ENCODE data around the gene CYP2F1.

Gene CYP2F1

GRCh38 chr19:41154060-41154459, 39.8 kb downstream of the CYP2F1 start:
- TF ChIP-seq MAX (IDR thresholded peaks at IDR 0.05; ENCODE audit: low read depth, low read length) (no peak), POLR2A (IDR thresholded peaks at IDR 0.05; ENCODE audit: extremely low read depth, insufficient read length) (no peak), MYC (IDR thresholded peaks at IDR 0.05; ENCODE audit: low read depth, low read length) (no peak), CTCF (IDR thresholded peaks at IDR 0.05; ENCODE audit: low read depth, low read length) (no peak)
- no peak overlapping the region for H3K4me3 ChIP-seq (ENCODE audit: low read depth, low read length)
- DNase-seq (ENCODE audit: low read depth), result no peak

DNA sequence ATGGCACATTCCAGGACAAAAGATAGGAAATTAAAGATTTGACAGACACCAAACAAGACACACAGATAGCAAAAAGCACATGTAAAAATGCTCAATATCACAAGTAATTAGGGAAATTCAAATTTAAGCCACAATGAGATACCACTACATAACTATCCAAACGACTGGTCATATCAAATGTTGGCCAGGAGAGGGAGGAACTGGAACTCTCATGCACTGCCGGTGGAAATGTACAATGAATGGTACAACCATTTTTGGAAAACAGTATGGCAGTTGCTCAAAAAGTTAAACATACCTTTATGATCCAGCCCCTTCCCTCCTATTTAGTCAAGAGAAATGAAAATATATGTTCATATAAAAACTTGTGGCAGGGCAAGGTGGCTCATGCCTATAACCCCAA, 42.0 kb downstream of the CYP2F1 start:
- TF ChIP-seq MAX (IDR thresholded peaks at IDR 0.05; ENCODE audit: low read depth, low read length), result no peak
- TF ChIP-seq POLR2A (IDR thresholded peaks at IDR 0.05; ENCODE audit: extremely low read depth, insufficient read length), result no peak
- no peak for TF ChIP-seq CTCF (IDR thresholded peaks at IDR 0.05; ENCODE audit: low read depth, low read length)
- TF ChIP-seq MYC (IDR thresholded peaks at IDR 0.05; ENCODE audit: low read depth, low read length), result no peak
- no peak for DNase-seq (ENCODE audit: low read depth)
- H3K4me3 ChIP-seq (ENCODE audit: low read depth, low read length), result no peak overlapping the region

DNA sequence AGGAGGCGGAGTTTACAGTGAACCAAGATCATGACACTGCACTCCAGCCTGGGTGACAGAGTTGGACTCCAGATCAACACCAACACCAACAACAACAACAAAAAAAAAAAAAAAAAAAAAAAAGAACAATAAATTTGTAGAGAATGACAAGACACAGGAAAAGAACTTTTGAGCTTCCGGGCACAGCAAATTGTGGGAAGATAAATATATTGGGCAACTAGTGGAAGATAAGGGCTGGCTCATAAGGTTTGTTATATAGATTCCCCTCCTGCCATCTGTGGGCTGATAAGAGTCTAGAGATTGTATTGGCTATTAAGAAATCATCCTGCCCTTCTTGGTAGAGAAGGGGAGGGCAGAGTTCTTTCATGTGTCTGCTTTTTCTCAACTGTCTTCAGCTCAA, 45.6 kb downstream of the CYP2F1 start:
- TF ChIP-seq POLR2A (IDR thresholded peaks at IDR 0.05; ENCODE audit: extremely low read depth, insufficient read length), result no peak
- TF ChIP-seq MAX (IDR thresholded peaks at IDR 0.05; ENCODE audit: low read depth, low read length), result no peak
- no peak for TF ChIP-seq CTCF (IDR thresholded peaks at IDR 0.05; ENCODE audit: low read depth, low read length)
- TF ChIP-seq MYC (IDR thresholded peaks at IDR 0.05; ENCODE audit: low read depth, low read length), result no peak
- H3K4me3 ChIP-seq (ENCODE audit: low read depth, low read length), result no peak overlapping the region
- DNase-seq (ENCODE audit: low read depth), result no peak

GRCh38 chr19:41161903-41162302, 47.7 kb downstream of the CYP2F1 start:
- no peak for DNase-seq (ENCODE audit: low read depth)
- H3K4me3 ChIP-seq (ENCODE audit: low read depth, low read length), result no peak overlapping the region
- TF ChIP-seq POLR2A (IDR thresholded peaks at IDR 0.05; ENCODE audit: extremely low read depth, insufficient read length), result no peak
- TF ChIP-seq CTCF (IDR thresholded peaks at IDR 0.05; ENCODE audit: low read depth, low read length), result peak; percentile 5

GRCh38 chr19:41166944-41167804, 52.9 kb downstream of the CYP2F1 start:
- DNase-seq (ENCODE audit: low read depth), result no peak
- no peak overlapping the region for H3K4me3 ChIP-seq (ENCODE audit: low read depth, low read length)
- TF ChIP-seq MAX (IDR thresholded peaks at IDR 0.05; ENCODE audit: low read depth, low read length), result no peak
- no peak for TF ChIP-seq CTCF (IDR thresholded peaks at IDR 0.05; ENCODE audit: low read depth, low read length)
- no peak for TF ChIP-seq POLR2A (IDR thresholded peaks at IDR 0.05; ENCODE audit: extremely low read depth, insufficient read length)
- TF ChIP-seq MYC (IDR thresholded peaks at IDR 0.05; ENCODE audit: low read depth, low read length), result no peak

Data from NB4 (cell line).